Astrocyte (in vitro differentiated cells and primary cell): ENCODE results near the gene FAM185A. TPM values are rescaled to one million over a fixed set of nuclear protein-coding genes. Genes with fewer than 3 reads are reported as not detected.
"Not testable (repeated sequence)": the region's sequence is repeated elsewhere in the genome, so short reads cannot be mapped to it uniquely, and the experiment has no call there.

Experiments
- DNase-seq: peaks from one replicate; pipeline ENCODE4 v3.0.0-alpha.2; 2010; ENCODE audit warnings: low read depth
- FAIRE-seq: peaks from 2 replicates; lab custom pipeline; 2011; peaks lifted over from hg19 to GRCh38; lab: Jason Lieb, UNC
- H2AFZ ChIP-seq: 2 replicates; pipeline ENCODE4 v1.6.0; 2012; ENCODE audit warnings: low read depth, low read length, inconsistent platforms
- H3K27ac ChIP-seq: 2 replicates; pipeline ENCODE4 v1.5.1; 2011; ENCODE audit warnings: low read depth, low read length, inconsistent platforms
- H3K27me3 ChIP-seq: 2 replicates; pipeline ENCODE4 v1.6.0; 2011; ENCODE audit warnings: low read length, inconsistent platforms; ENCODE audit not compliant: insufficient read depth
- H3K36me3 ChIP-seq: 2 replicates; pipeline ENCODE4 v1.5.1; 2011; ENCODE audit warnings: low read length, inconsistent platforms; ENCODE audit not compliant: insufficient read depth
- H3K4me1 ChIP-seq: 2 replicates; pipeline ENCODE4 v1.5.1; 2011; ENCODE audit warnings: low read length, inconsistent platforms; ENCODE audit not compliant: insufficient read depth
- H3K4me2 ChIP-seq: 2 replicates; pipeline ENCODE4 v1.6.0; 2012; ENCODE audit warnings: low read length, inconsistent platforms
- H3K4me3 ChIP-seq: 2 replicates; pipeline ENCODE4 v1.5.1; 2011; ENCODE audit warnings: low read depth, mild to moderate bottlenecking, low read length, inconsistent platforms; ENCODE audit not compliant: insufficient read depth
- H3K79me2 ChIP-seq: 2 replicates; pipeline ENCODE4 v1.6.0; 2012; ENCODE audit warnings: mild to moderate bottlenecking, low read length, inconsistent platforms; ENCODE audit not compliant: insufficient read depth
- H3K9ac ChIP-seq: 2 replicates; pipeline ENCODE4 v1.6.0; 2012; ENCODE audit warnings: mild to moderate bottlenecking, low read length, inconsistent platforms
- H3K9me3 ChIP-seq: 2 replicates; pipeline ENCODE4 v1.5.1; 2012; ENCODE audit warnings: low read depth, mild to moderate bottlenecking, low read length, inconsistent platforms; ENCODE audit not compliant: insufficient read depth
- H4K20me1 ChIP-seq: 2 replicates; pipeline ENCODE4 v1.6.0; 2012; ENCODE audit warnings: low read length, inconsistent platforms; ENCODE audit not compliant: insufficient read depth
- H3K27ac Mint-ChIP-seq: one replicate; pipeline ENCODE4 v1.8.0; 2021; ENCODE audit warnings: mild to moderate bottlenecking, mixed read lengths; ENCODE audit not compliant: unreplicated experiment
- H3K27me3 Mint-ChIP-seq: one replicate; pipeline ENCODE4 v1.8.0; 2021; ENCODE audit warnings: low read depth, mixed read lengths; ENCODE audit not compliant: unreplicated experiment
- H3K36me3 Mint-ChIP-seq: one replicate; pipeline ENCODE4 v1.8.0; 2021; ENCODE audit warnings: low read depth, mixed read lengths; ENCODE audit not compliant: unreplicated experiment
- H3K4me1 Mint-ChIP-seq: one replicate; pipeline ENCODE4 v1.8.0; 2021; ENCODE audit warnings: low read depth, mixed read lengths; ENCODE audit not compliant: unreplicated experiment
- H3K4me3 Mint-ChIP-seq: one replicate; pipeline ENCODE4 v1.8.0; 2021; ENCODE audit warnings: mild to moderate bottlenecking, moderate library complexity, mixed read lengths; ENCODE audit not compliant: unreplicated experiment
- H3K9me3 Mint-ChIP-seq: one replicate; pipeline ENCODE4 v1.8.0; 2021; ENCODE audit warnings: mild to moderate bottlenecking, mixed read lengths; ENCODE audit not compliant: unreplicated experiment
- total RNA-seq: library from RNA; stranded (reverse); gene quantifications from 2 replicates; pipeline ENCODE4 v1.2.1, GENCODE V29; 2021

FAM185A gene
- total RNA-seq, 1 donor from 2014 or later: 4.9 TPM

DNA sequence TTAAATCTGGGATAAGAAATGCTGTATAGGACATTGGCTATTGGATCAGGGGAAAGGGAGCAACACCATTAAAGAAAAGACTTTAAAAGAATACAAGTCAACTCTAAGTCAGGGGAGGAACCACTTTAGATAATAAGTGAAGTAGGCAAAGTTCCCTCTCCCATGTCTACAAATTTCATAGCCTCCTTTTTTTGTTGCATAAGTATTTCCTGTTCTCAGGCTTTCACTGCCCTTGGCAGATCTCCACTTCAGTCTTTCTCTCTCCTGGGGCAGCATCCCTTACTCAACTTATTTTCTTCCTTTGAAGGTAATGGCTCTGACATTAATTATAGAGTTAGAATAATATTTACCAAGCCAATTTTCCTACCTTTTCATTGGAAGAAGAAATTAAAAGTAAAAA is 30.3 kb upstream of the FAM185A start:
- H3K27ac ChIP-seq, H3K9me3 Mint-ChIP-seq, H3K4me3 ChIP-seq, H3K36me3 Mint-ChIP-seq, H2AFZ ChIP-seq, H3K4me1 ChIP-seq, H4K20me1 ChIP-seq, H3K36me3 ChIP-seq, H3K27ac Mint-ChIP-seq, H3K4me2 ChIP-seq, H3K9me3 ChIP-seq, H3K9ac ChIP-seq, FAIRE-seq, H3K4me1 Mint-ChIP-seq, H3K4me3 Mint-ChIP-seq, H3K27me3 Mint-ChIP-seq, H3K79me2 ChIP-seq, H3K27me3 ChIP-seq: not testable (repeated sequence)
- peak; percentile 3 for DNase-seq

DNA sequence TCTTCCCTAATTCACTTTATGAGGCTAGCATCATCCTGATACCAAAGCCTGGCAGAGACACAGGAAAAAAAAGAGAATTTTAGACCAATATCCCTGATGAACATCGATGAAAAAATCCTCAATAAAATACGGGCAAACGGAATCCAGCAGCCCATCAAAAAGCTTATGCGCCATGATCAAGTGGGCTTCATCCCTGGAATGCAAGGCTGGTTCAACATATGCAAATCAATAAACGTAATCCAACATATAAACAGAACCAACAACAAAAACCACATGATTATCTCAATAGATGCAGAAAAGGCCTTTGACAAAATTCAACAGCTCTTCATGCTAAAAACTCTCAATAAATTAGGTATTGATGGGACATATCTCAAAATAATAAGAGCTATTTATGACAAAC is 22.6 kb upstream of the FAM185A start:
- not testable (repeated sequence) for H3K4me3 Mint-ChIP-seq, H3K4me1 ChIP-seq, H4K20me1 ChIP-seq, H3K36me3 Mint-ChIP-seq, H3K27me3 ChIP-seq, H3K4me1 Mint-ChIP-seq, H3K36me3 ChIP-seq, H3K79me2 ChIP-seq, H3K4me3 ChIP-seq, H3K9ac ChIP-seq, FAIRE-seq, H3K27ac Mint-ChIP-seq, DNase-seq, H3K9me3 ChIP-seq, H3K4me2 ChIP-seq, H2AFZ ChIP-seq, H3K27ac ChIP-seq
- Mint-ChIP-seq H3K27me3 (peaks cover 10% of the 10 kb centered on the region), H3K9me3 (peaks cover 13% of the 10 kb centered on the region)

DNA sequence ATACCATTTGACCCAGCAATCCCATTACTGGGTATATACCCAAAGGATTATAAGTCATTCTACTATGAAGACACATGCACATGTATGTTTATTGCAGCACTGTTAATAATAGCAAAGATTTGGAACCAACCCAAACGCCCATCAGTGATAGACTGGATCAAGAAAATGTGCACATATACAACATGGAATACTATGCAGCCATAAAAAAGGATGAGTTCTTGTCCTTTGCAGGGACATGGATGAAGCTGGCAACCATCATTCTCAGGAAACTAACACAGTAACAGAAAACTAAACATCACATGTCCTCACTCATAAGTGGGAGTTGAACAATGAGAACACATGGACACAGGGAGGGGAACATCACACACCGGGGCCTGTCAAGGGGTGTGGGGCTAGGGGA is 19.1 kb upstream of the FAM185A start:
- not testable (repeated sequence) for H3K4me2 ChIP-seq, H3K79me2 ChIP-seq, H3K4me1 ChIP-seq, H3K9me3 ChIP-seq, H2AFZ ChIP-seq, H3K4me1 Mint-ChIP-seq, H3K27me3 Mint-ChIP-seq, H3K27me3 ChIP-seq, H4K20me1 ChIP-seq, FAIRE-seq, H3K9ac ChIP-seq, H3K4me3 Mint-ChIP-seq, H3K27ac Mint-ChIP-seq, H3K27ac ChIP-seq, DNase-seq, H3K9me3 Mint-ChIP-seq, H3K36me3 Mint-ChIP-seq, H3K36me3 ChIP-seq, H3K4me3 ChIP-seq

DNA sequence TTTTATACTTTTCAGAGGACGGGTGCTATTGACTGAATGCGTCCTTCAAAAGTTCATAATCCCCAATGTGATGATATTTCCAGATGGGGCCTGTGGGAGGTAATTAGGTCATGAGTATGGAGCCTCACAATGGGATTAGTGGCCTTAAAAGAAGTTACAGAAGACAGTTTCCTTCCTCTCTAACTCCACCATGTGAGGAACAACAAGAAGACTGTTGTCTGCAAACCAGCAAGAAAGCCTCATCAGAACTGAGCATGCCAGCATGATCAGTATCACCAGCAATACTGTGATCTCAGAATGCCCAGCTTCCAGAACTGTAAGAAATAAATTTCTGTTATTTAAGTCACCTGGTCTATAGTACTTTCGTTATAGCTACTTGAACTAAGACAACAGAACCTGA is 18.4 kb upstream of the FAM185A start:
- not testable (repeated sequence) for H2AFZ ChIP-seq

DNA sequence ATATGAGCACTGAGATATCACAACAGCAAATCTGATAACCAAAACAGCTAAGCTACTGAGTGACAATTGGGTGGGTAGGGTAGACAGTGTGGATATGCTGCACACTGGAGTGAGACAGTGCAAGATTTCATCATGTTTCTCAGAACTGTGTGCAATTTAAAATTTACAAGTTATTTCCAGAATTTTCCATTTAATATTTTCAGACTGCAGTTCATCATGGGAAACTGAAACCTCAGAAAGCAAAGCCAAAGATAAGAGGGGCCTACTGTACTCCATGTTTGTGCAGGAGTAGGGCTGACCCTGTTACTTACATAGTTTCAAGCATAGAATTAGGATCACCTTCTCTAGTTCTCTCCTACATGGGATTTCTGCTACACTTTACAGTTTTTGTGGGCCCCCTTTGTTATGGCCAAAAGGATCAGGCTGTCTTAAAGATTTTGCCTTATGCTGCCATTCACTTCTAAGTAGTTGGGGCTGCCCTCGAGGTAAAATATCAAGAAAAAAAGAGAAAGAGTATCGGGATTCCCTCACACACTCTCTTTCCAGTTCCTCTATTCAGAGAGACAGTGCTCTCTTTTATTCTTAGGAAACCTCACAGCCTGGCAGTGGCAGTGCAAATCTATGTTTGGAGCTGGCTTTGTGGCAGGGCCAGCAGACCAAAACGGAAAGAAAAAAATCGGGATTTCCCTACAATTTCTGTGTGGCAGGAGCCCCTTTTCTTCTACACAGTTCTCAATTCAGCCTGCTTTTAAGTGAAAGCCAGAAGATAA is 6.6 kb upstream of the FAM185A start:
- DNase-seq, H4K20me1 ChIP-seq, H3K27me3 ChIP-seq, H3K4me3 ChIP-seq, H3K9ac ChIP-seq, H3K4me2 ChIP-seq, H3K36me3 Mint-ChIP-seq, H3K9me3 ChIP-seq, H3K27ac ChIP-seq, H3K36me3 ChIP-seq, H3K79me2 ChIP-seq, H3K4me1 Mint-ChIP-seq, H3K27me3 Mint-ChIP-seq, H3K4me1 ChIP-seq, H3K27ac Mint-ChIP-seq, H2AFZ ChIP-seq, H3K4me3 Mint-ChIP-seq, FAIRE-seq, H3K9me3 Mint-ChIP-seq: not testable (repeated sequence)

More for the DNA sequence above, 18.4 kb upstream of the FAM185A start:
- H4K20me1 ChIP-seq, H3K4me3 Mint-ChIP-seq, H3K36me3 ChIP-seq, H3K9ac ChIP-seq, DNase-seq, H3K36me3 Mint-ChIP-seq, H3K27ac Mint-ChIP-seq, H3K4me1 Mint-ChIP-seq, H3K9me3 Mint-ChIP-seq, H3K79me2 ChIP-seq, H3K4me1 ChIP-seq, H3K27ac ChIP-seq, FAIRE-seq, H3K27me3 Mint-ChIP-seq, H3K9me3 ChIP-seq, H3K27me3 ChIP-seq, H3K4me3 ChIP-seq, H3K4me2 ChIP-seq: not testable (repeated sequence)

DNA sequence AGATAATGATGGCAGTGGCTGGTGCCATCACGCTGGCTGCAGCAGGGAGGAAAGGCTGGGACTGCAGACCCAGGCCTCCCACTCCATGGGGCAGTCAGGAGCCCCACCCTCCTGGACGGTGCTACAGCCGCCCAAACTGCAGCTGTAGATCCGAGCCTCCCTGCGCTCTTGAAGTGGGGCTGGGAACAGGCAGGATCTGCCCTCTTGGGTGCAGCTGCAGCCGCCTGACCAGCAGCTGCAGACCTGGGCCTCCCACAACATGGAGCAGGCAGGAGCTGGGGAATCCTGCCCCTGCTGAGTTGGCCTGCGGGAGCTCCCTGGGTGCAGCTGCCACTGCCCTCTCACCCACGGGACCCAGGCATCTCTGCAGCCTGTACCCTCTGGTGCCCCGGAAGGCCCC is 4.9 kb upstream of the FAM185A start:
- H3K9ac ChIP-seq, H3K27ac ChIP-seq, H3K4me1 ChIP-seq, H3K9me3 Mint-ChIP-seq, H3K27ac Mint-ChIP-seq, H3K9me3 ChIP-seq, H3K27me3 Mint-ChIP-seq, H3K36me3 ChIP-seq, H3K79me2 ChIP-seq, H3K4me1 Mint-ChIP-seq, H3K4me2 ChIP-seq, H4K20me1 ChIP-seq, H3K36me3 Mint-ChIP-seq, H3K4me3 ChIP-seq, H3K4me3 Mint-ChIP-seq, H3K27me3 ChIP-seq, FAIRE-seq, DNase-seq, H2AFZ ChIP-seq: not testable (repeated sequence)
